HG02840 (cell line): ENCODE results near the gene PANX3.

ENCODE experiments used
- ATAC-seq: cut with Tn5 transposase; IDR thresholded peaks from one replicate; pipeline ENCODE4 v1.9.1; 2021; ENCODE audit warnings: mild to moderate bottlenecking, moderate library complexity, moderate number of reproducible peaks; ENCODE audit not compliant: unreplicated experiment, low FRiP score

The PANX3 gene

DNA sequence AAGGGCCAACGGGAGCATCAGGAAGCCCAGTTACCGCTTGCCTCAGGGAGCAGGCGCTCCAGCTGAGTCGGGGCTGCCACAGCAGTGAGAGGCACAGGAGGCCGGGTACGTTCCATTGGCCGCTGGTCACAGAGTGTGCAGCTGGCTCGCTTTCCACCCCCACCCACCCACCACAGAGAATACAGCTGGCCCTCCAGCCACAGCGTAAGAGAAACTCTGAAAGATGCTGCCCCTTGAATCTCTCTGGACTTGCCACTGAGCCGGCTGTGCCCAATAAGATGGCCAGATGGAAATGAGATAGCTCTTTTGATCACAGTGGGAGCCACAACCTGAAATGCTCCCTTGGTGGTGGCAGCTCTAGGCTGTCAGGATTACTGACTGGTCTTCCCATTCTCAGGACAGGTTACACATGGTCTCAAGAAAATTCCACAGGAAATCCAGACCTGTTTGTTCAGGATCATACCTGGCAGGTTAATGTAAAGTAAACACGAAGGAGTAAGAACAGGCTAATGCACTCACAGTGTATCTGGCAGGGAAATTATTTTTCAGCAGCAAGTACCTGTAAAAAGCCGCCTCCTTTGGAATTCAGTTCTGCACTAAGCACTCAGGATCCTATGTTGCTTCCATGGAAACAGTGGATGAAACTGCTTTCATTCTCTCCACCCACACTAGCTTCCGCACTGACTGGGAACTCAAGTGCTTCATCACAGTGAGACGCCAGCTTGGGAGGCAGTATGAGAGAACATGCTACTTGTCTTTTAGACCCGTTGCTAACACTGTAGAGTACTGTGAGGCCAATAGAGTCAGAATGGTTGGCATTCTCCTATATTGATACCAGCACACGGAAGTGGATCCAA, 45.8 kb downstream of the PANX3 start:
- no peak for ATAC-seq

DNA sequence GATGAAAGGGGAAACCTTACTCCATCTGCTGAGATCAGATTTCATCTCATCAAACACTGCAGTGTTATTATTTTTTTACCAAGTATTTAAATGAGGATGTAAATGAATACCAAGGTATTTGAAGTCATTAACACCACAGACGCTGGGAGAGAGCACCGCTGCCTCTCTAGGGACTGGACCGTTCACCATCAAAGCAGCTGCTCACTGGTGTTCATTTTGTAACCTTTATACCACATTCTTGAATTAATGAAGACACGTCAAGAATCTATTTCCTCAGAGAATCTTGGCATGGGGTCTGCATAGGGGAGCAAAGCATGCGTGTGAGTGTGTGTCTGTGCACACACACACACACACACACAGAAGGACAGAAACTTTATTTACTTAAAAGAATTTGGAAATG, 46.7 kb downstream of the PANX3 start:
- ATAC-seq: no peak

DNA sequence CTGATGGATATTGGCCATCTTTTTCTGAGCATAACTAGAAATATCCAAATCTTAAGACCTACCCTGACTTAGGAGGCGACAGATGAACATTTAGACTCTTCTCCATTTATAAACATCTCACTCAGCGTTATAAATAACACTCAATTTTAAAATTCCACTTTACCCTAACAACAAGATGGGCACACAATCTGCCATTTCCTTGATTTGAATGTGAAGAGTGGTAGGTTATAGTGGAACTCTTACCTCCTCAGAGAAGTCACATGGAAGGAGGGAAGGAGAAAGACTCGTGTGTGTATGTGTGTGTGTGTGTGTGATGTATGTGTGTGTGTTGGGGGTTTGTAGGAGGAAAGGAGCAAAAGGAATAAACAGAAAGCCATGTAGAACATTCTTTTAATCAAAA, 47.3 kb downstream of the PANX3 start:
- no peak for ATAC-seq

DNA sequence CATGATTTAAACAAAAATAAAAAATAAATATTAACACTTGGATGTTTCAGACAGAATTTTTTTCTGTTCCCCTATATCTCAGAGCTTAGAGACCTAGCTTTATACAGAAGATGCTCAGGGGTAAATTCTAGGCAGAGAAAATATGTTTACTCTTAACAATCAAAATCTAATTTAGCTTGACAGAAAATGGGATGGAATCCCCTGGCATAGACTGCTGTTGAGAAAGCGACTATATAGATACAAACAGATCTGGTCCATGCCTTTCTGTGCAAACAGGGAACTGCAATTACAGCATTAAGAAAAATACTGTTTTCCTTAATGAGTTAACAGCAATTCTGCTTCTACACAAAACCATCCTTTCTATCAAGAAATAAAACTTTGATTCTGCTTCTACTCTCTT, 47.8 kb downstream of the PANX3 start:
- ATAC-seq: no peak

DNA sequence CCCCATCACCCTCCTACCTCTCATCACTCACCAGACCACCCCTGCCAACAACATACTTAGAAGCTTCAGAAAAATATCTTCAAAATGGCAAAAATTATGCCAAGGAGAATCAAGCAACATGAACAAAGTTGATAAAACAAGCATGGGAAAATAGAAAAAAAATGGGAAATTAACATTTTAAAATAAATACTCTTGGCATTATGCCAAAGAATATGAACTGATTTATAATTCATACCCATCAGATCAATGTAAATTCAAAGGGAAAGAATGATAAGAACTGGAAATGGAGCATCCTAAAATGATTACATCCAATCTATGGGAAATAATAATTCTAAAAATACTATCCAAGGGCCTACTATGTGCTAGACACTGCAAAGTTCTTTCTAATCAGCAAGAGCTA, 50.3 kb downstream of the PANX3 start:
- ATAC-seq: no peak

DNA sequence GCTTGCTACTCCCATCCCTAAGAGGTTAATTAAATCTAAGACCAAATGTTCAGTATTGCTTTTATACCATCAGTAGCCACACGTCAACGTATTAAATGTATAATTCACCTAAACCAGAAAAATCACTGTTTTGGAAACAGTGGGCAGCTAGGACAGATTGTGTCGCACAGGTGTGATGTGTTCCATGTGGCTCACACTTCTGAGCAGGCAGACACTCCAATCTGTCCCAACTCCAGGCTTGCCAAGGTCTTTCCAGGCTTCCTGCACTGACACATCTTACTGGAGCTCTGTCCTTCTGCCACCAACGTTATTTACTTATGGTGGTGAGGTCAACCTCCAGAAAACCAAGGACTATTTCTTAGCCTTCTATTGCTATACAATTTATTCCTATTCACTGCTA, 50.9 kb downstream of the PANX3 start:
- ATAC-seq: no peak

DNA sequence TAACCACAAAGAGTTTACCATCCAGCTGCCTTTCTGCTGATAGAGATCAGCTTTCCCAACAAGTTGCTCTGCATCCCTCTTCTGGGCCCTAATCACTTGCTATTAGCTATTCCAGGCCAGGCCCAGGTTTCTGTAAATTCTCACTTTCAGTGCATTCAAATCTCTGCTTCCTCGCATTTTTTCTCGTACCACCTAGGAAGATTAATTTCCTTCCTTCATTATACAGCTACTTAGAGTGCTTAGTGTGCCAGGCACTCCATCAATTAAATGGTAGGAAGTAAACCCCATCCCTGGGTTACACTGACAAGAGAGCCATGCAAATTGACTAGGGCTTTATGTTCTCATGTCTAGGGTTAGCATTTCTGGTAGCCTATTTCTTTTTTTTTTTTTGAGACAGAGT, 52.6 kb downstream of the PANX3 start:
- no peak for ATAC-seq

DNA sequence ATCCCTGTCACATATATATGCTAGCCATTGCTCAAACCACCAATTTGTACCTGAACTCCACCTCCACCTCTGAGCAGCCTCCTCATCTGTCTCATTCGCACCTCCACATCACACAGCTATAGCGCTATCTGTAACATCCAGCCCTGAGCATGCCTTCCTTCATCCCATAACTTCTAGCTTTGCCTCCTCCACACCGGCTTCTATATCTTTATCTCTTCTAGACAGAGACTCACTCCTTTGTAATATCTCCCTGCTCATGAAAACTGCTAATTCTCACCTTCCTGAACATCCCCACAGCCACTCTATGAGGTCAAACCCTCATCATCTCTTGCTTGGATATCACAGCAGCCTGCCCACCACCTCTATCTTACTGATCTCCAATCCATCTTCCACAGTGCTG, 56.4 kb downstream of the PANX3 start:
- ATAC-seq: no peak

DNA sequence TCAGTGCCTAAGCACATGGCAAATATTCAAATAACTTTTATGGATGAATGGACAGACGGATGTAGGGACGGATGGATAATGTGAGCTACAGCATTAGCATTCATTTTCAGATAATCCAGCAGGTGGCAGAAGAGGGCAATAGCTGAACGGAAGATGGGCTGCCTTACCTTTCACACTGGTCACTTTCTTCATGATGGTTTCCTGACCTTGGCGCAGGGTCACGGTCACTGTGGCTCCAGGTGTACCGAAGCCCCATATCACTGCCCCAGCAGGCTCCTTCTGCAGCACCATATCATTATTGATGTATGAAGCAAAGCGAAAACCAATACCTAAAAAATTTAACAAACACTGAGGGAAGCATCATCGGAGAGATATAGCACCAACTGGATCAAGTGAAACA, 58.0 kb downstream of the PANX3 start:
- no peak for ATAC-seq
